Activated naive CD8-positive, alpha-beta T cell treated with anti-CD3 and anti-CD28 coated beads, Interleukin-2, amount 10 ng/mL, durations not matched to agents 7 days and 5 days (primary cell): Measurements from ENCODE around the gene DLG1. TPM values are rescaled to one million over a fixed set of nuclear protein-coding genes. Genes with fewer than 3 reads are reported as not detected.
"Not testable (repeated sequence)": the region's sequence is repeated elsewhere in the genome, so short reads cannot be mapped to it uniquely, and the experiment has no call there.

ENCODE experiments used
- ATAC-seq: fragments of 150-1000 bp; cut with Tn5 transposase; one replicate; pipeline ENCODE4 v1.10.0; 2021; ENCODE audit warnings: low read depth, moderate library complexity
- POLR2A ChIA-PET: fragments of 350-600 bp; sonication (Branson Sonifier 250); formaldehyde crosslinking; loops from one replicate; lab custom pipeline; 2021; ENCODE audit warnings: antibody characterized with exemption; lab: Charles Lee
- DNase-seq: peaks from one replicate; pipeline ENCODE4 v3.0.0; 2021
- H3K27ac Mint-ChIP-seq: one replicate; pipeline ENCODE4 v1.8.0; 2022; ENCODE audit warnings: mild to moderate bottlenecking, mixed read lengths
- H3K27me3 Mint-ChIP-seq: one replicate; pipeline ENCODE4 v1.8.0; 2022; ENCODE audit warnings: mild to moderate bottlenecking, moderate library complexity, mixed read lengths
- H3K36me3 Mint-ChIP-seq: one replicate; pipeline ENCODE4 v1.8.0; 2021; ENCODE audit warnings: mild to moderate bottlenecking, mixed read lengths
- H3K4me1 Mint-ChIP-seq: one replicate; pipeline ENCODE4 v1.8.0; 2021; ENCODE audit warnings: mixed read lengths
- H3K4me3 Mint-ChIP-seq: one replicate; pipeline ENCODE4 v1.8.0; 2022; ENCODE audit warnings: mild to moderate bottlenecking, moderate library complexity, mixed read lengths
- H3K9me3 Mint-ChIP-seq: one replicate; pipeline ENCODE4 v1.8.0; 2021; ENCODE audit warnings: mixed read lengths
- total RNA-seq, 2 experiments: library from RNA; stranded (reverse); gene quantifications; one replicate each; pipeline ENCODE4 v1.2.3, GENCODE V29; 2021

The DLG1 gene
- total RNA-seq, 2 experiments from 2014 or later = 83.4 to 86.5 TPM

DNA sequence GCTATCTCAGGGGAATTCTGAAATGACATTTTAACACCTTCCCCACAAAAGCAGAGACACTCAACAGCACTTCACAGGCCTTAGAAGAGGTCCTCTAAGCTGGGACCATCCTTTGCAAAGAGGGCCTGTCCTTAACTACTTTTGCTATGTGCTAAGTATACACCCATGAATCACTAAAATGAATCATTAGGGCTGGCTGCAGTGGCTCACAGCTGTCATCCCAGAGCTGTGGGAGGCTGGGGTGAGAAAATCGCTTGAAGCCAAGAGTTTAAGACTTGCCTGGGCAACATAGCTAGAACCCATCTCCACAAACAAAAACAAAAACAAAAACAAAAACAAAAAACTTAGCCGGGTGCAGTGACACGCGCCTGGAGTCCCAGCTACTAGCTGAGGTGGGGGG is 214.9 kb downstream of the DLG1 start:
- Mint-ChIP-seq H3K36me3 (peaks cover 21% of the 10 kb centered on the region), H3K4me1 (no peaks in the 10 kb centered on the region), H3K4me3 (no peak overlapping the region), H3K9me3 (no peaks in the 10 kb centered on the region), H3K27me3 (no peaks in the 10 kb centered on the region), H3K27ac (no peak overlapping the region)
- ATAC-seq (no peak), DNase-seq (no peak)
- POLR2A ChIA-PET = interaction anchor here (0.9 kb wide), 1 partner anchor 215 kb away, joined by 3 read pairs; the partner anchor contains the start of gene SENP5

DNA sequence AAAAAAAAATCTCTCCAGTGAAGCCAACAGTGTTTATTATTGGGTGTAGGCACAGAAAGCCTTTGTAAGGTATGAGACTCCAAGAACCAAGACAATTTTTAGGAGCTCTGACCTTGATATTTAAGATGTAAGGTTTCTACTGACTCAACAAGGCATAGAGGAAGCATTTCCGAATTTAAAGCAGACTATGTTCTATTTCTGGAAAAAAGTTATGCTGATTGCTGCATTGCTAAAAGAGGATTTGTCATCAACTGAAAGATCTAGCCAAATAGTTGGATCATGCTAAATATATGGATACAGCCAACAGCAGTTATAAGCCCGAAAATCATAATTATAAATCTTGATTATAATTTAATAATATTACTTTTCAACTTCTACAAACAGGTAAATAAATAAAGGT is 215.5 kb downstream of the DLG1 start:
- Mint-ChIP-seq H3K4me1 (no peaks in the 10 kb centered on the region), H3K27me3 (no peaks in the 10 kb centered on the region), H3K36me3 (peaks cover 19% of the 10 kb centered on the region), H3K4me3 (no peak overlapping the region), H3K9me3 (no peaks in the 10 kb centered on the region), H3K27ac (no peak overlapping the region)
- POLR2A ChIA-PET = no interaction called here
- ATAC-seq (no peak), DNase-seq (no peak)

DNA sequence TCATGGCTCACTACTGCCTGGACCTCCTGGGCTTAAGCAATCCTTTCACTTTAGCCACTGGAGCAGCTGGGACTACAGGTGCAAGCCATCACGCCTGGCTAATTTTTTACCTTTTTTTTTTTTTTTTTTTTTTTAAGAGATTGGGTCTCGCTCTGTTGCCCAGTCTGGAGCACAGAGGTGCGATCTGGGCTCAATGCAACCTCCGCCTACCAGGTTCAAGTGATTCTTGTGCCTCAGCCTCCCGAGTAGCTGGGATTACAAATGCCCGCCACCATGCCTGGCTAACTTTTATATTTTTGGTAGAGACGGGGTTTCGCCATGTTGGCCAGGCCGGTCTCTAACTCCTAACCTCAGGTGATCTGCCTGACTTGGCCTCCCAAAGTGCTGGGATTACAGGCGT is 218.1 kb downstream of the DLG1 start:
- Mint-ChIP-seq H3K4me1 (no peaks in the 10 kb centered on the region), H3K27me3 (no peaks in the 10 kb centered on the region), H3K9me3 (no peaks in the 10 kb centered on the region), H3K36me3 (peaks cover 19% of the 10 kb centered on the region), H3K4me3 (no peak overlapping the region), H3K27ac (no peak overlapping the region)
- ATAC-seq = no peak
- POLR2A ChIA-PET = no interaction called here
- no peak for DNase-seq

DNA sequence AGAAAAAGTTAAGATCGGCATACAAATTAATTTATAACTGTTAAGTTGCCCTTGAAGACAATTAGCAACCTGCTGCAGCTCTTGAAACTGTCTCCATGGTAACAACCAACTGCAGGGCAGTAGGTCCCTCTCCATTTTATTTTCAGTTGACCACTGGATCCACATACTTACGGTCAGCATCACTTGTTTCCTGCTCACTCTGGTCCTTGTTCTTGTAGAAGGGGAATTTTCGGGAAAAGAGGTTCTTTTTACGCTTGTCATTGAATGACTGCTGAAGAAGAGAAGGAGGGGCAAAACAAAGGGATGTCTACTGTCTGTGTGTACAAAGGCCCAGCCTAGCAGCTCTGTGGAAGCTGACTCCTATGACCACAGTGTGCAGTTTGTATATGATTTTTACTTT is 222.0 kb downstream of the DLG1 start:
- Mint-ChIP-seq H3K4me1 (no peaks in the 10 kb centered on the region), H3K36me3 (peaks cover 15% of the 10 kb centered on the region)
- POLR2A ChIA-PET = no interaction called here

DNA sequence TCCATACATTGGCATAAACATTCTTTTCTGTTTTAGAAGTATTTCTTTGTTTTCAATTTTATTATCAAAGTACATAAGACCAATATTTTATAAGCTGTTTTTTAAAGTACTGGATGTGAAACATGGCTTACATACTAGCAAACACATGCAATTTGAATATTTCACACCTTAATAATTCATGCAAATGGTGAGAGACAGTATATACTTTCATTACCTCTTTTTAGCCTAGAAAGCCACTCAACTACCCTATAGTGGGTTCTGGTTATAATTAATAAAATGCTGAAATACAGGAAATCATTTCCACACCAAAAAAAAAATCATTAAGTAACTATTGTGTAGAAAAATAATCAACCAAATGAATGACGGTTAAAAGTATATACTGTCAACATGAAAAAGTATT is 230.3 kb downstream of the DLG1 start:
- ATAC-seq = no peak
- POLR2A ChIA-PET = no interaction called here
- no peaks in the 10 kb centered on the region for H3K9me3 Mint-ChIP-seq
- H3K4me3 Mint-ChIP-seq = no peak overlapping the region
- peaks cover 9% of the 10 kb centered on the region for H3K36me3 Mint-ChIP-seq
- H3K27me3 Mint-ChIP-seq = no peaks in the 10 kb centered on the region
- H3K27ac Mint-ChIP-seq = no peak overlapping the region
- DNase-seq = no peak
- no peaks in the 10 kb centered on the region for H3K4me1 Mint-ChIP-seq

More for the DNA sequence above, 222.0 kb downstream of the DLG1 start:
- DNase-seq = no peak
- Mint-ChIP-seq H3K4me3 (no peak overlapping the region), H3K9me3 (no peaks in the 10 kb centered on the region), H3K27ac (no peak overlapping the region), H3K27me3 (no peaks in the 10 kb centered on the region)
- no peak for ATAC-seq

DNA sequence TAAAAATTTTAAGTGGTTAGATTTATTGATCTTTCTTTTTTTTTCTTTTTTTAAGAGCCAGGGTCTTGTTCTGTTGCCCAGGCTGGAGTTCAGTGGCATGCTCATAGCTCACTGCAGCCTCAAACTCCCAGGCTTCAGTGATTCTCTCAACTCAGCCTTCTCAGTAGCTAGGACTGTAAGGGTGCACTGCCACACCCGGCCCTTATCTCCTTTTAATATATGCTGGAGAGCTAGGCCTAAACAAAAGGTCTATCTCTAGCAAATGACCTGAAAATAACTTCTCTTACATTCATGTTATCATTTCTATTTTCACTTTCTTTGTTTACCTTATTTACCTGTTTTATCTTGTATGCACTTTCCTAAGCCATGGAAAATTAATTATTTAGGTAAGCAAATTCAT is 233.6 kb downstream of the DLG1 start:
- no peaks in the 10 kb centered on the region for H3K4me1 Mint-ChIP-seq
- H3K36me3 Mint-ChIP-seq = peaks cover 15% of the 10 kb centered on the region
- H3K27ac Mint-ChIP-seq = no peak overlapping the region
- ATAC-seq (no peak), DNase-seq (no peak)
- H3K9me3 Mint-ChIP-seq = no peaks in the 10 kb centered on the region
- H3K27me3 Mint-ChIP-seq = no peaks in the 10 kb centered on the region
- no peak overlapping the region for H3K4me3 Mint-ChIP-seq
- POLR2A ChIA-PET = no interaction called here

DNA sequence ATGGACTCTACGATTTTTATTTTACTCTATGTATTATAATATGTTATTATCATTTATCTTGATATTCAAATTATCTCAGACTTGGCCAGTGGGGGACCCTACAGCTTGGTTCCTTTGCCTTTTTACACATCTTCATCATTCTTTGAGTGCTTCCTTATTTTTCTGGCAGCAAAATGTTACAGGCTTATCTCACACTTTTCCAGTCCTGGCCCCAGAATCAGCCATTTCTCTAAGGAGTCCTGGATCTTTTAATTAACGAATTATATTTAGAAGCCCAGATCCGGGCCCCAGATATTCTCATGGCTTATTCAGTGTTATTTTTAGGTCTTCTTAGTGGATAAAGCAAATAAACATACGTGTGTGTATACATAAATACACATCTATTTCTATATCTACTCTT is 236.0 kb downstream of the DLG1 start:
- no peaks in the 10 kb centered on the region for H3K9me3 Mint-ChIP-seq
- peaks cover 26% of the 10 kb centered on the region for H3K36me3 Mint-ChIP-seq

DNA sequence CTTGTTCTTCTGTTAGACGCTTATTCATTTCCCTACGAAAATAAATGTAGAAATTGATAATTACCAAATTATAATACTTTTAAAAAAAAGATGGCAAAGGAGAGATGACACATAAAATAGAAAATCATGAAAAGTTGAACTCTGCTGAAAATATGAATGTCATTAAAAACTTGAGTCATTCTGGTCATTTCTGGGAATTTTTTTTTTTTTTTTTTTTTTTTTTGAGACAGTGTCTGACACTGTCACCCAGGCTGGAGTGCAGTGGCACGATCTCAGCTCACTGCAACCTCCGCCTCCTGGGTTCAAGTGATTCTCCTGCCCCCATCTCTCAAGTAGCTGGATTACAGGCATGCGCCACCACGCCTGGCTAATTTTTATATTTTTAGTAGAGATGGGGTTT is 246.8 kb downstream of the DLG1 start:
- ATAC-seq, H3K27ac Mint-ChIP-seq, POLR2A ChIA-PET, H3K27me3 Mint-ChIP-seq, H3K4me3 Mint-ChIP-seq, DNase-seq, H3K4me1 Mint-ChIP-seq, H3K9me3 Mint-ChIP-seq: not testable (repeated sequence)
- H3K36me3 Mint-ChIP-seq = peaks cover 13% of the 10 kb centered on the region

More for the DNA sequence above, 236.0 kb downstream of the DLG1 start:
- Mint-ChIP-seq H3K27ac (no peak overlapping the region), H3K4me3 (no peak overlapping the region), H3K4me1 (no peaks in the 10 kb centered on the region), H3K27me3 (no peaks in the 10 kb centered on the region)
- DNase-seq (no peak), ATAC-seq (no peak)
- POLR2A ChIA-PET = no interaction called here

DNA sequence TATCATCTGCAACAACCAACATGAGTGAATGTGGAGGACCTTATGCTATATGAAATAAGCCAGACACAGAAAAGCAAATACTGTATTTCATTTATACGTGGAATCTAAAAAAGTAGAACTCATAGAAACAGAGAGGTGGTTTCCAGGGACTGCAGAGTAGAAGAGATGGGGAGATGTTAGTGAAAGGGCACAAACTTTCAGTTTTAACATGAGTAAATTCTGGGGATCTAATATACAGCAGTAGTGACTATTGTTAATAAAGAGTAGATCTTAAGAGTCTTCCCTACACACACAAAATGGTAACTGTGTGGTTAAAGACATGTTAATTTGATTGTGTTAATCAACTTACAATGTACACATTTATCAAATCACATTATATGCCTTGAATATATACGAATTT is 247.9 kb downstream of the DLG1 start:
- ATAC-seq (no peak), DNase-seq (no peak)
- Mint-ChIP-seq H3K27me3 (no peaks in the 10 kb centered on the region), H3K4me1 (no peaks in the 10 kb centered on the region), H3K9me3 (no peaks in the 10 kb centered on the region), H3K4me3 (no peak overlapping the region), H3K27ac (no peak overlapping the region), H3K36me3 (peaks cover 14% of the 10 kb centered on the region)
- POLR2A ChIA-PET = no interaction called here

DNA sequence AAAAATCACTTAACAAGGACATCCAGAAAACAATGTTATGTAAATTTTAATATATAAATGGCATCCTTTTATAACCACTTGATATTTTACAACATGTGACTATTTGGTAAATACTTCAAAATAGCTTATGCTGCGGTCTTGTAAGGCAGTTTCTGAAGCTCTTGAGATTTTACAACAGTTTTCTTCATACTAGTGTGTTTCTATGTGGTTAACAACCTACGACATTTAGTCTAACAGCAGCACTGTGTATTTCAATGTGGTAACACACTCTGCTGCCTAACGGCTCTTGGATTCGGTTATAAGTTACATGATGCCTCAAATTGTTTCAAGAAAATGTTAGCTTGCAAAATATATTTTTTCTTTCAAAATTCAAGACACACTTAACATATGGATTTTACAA is 255.9 kb downstream of the DLG1 start:
- H3K4me3 Mint-ChIP-seq = no peak overlapping the region
- H3K4me1 Mint-ChIP-seq = no peaks in the 10 kb centered on the region
- no peaks in the 10 kb centered on the region for H3K9me3 Mint-ChIP-seq
- DNase-seq (no peak), ATAC-seq (no peak)
- POLR2A ChIA-PET = no interaction called here
- no peak overlapping the region for H3K27ac Mint-ChIP-seq
- no peaks in the 10 kb centered on the region for H3K27me3 Mint-ChIP-seq
- H3K36me3 Mint-ChIP-seq = peaks cover 3% of the 10 kb centered on the region

DNA sequence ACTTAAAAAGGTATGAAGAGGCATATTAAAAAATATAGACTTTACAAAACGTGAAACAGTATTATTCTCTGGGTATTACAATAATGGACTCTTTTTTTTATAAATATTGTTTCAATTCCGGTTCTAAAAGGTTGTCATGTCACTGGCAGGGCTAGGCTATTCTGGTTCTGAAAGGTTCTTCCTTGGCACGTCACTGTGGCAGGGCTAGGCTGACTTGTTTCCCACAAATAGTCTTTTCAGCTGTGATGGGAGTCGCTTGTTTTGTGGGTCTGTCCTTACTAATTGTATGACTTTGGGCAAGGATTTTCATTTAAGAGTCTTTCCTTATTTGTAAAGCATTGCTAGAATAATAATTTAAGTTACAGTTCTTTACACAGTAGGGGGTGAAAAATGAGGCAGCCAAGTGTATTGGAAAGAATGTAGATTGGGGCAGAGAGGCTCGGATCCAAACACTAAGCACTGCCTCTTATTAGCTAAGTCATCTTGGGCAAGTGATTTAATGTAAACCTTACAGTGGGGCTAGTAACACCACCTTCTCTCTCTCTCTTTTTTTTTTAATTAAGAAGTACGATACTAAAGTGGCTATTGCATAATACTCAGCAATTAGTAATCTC is 256.4 kb downstream of the DLG1 start:
- peaks cover 3% of the 10 kb centered on the region for H3K36me3 Mint-ChIP-seq
- no peak overlapping the region for H3K27ac Mint-ChIP-seq
- H3K9me3 Mint-ChIP-seq = no peaks in the 10 kb centered on the region
- H3K4me1 Mint-ChIP-seq = no peaks in the 10 kb centered on the region
- peaks cover 2% of the 10 kb centered on the region for H3K27me3 Mint-ChIP-seq
- no peak overlapping the region for H3K4me3 Mint-ChIP-seq
- DNase-seq = no peak
- no peak for ATAC-seq
- POLR2A ChIA-PET = no interaction called here

DNA sequence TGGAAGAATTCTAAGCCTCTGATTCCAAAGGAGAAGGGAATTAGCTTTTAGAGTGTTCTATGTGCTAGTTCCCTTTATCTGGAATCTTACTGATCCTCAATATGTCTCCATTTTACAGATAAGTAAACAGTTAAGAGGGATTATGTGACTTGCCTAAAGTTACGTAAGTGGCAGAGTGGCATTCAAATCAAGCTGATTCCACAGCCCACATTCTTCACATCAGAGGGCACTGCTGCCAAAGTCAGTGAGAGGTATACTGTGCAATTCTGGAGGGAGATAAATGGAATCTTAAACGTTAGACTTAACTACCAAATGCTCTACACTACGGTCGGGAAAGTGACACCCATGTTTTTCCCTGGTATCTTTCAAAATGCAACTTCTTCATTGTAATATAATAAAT is 257.8 kb downstream of the DLG1 start:
- no peak for ATAC-seq
- DNase-seq = no peak
- Mint-ChIP-seq H3K27ac (no peak overlapping the region), H3K4me1 (no peaks in the 10 kb centered on the region), H3K36me3 (no peaks in the 10 kb centered on the region), H3K4me3 (no peak overlapping the region), H3K9me3 (no peaks in the 10 kb centered on the region), H3K27me3 (peaks cover 5% of the 10 kb centered on the region)
- POLR2A ChIA-PET = no interaction called here

DNA sequence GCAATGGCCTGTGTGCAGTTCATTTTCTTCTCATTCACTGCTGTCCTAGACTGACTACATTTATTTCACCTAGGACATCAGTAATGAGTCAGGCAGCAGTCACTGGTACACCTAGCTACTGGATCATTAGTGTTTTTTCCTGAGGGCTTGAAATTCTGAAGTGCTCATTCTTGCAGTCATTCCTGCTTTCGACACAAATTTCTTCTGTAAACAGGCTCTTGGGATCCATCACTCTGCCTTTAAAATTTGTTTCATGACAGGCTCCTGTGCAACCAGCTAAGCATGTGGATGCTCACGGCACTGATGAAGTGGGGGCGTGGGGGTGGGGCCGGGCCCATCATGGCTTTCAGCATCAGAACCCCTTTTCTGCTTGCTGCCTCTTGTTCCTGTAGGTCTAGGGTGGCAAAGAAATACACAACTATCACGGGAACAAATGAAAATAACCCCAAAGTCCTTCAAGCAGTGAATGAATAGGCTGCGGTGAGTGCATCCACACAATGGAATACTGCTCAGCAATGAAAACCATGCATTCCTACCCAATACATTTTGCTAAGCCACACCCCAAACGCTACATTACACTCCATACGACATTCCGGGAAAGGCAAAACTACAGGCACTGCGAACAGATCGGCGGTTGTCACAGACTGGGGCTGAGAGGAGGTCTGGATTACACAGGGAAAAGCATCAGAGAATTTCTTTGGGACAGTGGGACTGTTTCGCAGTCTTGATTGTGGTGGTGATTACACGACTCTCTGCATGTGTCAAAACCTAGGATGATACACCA is 259.5 kb downstream of the DLG1 start:
- Mint-ChIP-seq H3K4me3 (no peak overlapping the region), H3K9me3 (peaks cover 3% of the 10 kb centered on the region), H3K27ac (no peak overlapping the region), H3K36me3 (peaks cover 2% of the 10 kb centered on the region), H3K27me3 (peaks cover 13% of the 10 kb centered on the region), H3K4me1 (peaks cover 3% of the 10 kb centered on the region)
- DNase-seq (no peak), ATAC-seq (no peak)
- POLR2A ChIA-PET = no interaction called here

DNA sequence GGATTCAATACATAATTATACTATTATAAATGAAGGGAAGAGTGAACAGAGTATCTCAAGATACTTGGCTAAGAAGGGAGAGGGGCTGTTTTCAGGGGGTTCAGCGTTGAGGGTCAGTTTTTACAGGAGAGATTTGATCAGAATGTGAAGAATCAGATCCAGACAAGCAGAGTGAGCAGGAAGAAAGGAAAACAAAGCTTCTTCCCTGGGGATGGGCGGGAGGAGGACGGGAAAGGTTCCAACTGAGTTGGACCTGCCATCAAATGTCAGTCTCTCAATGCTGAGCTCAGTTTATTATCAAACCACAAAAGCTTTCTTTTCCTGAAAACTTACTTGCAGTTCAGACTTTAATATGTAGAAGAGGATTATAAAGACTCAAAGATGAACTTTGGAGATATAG is 262.8 kb downstream of the DLG1 start:
- Mint-ChIP-seq H3K9me3 (peaks cover 3% of the 10 kb centered on the region), H3K27ac (no peak overlapping the region), H3K27me3 (peaks cover 16% of the 10 kb centered on the region), H3K4me3 (no peak overlapping the region), H3K4me1 (peaks cover 3% of the 10 kb centered on the region), H3K36me3 (peaks cover 2% of the 10 kb centered on the region)
- POLR2A ChIA-PET = no interaction called here
- DNase-seq (no peak), ATAC-seq (no peak)
